Panc1 (cell line): Measurements from ENCODE around the gene KIF25. TPM values are rescaled to one million over a fixed set of nuclear protein-coding genes. Genes with fewer than 3 reads are reported as not detected.

ENCODE experiments used
- ATAC-seq: fragments of 200-7000 bp; cut with Tn5 transposase; 2 replicates; pipeline ENCODE4 v1.9.1; 2020; ENCODE audit warnings: mild to moderate bottlenecking, moderate library complexity
- BruUV-seq: library from RNA; stranded (reverse); fragments of 400-500 nt; replicated peaks from 2 replicates; lab custom pipeline; 2021; lab: Mats Ljungman, UMichigan
- CTCF ChIA-PET: fragments of 300-600 bp; sonication (Branson Sonifier 250); formaldehyde crosslinking; loops from one replicate; lab custom pipeline; 2022; ENCODE audit warnings: antibody characterized with exemption; lab: Charles Lee
- POLR2A ChIA-PET: fragments of 300-600 bp; sonication (Branson Sonifier 250); formaldehyde crosslinking; loops from one replicate; lab custom pipeline; 2022; ENCODE audit warnings: antibody characterized with exemption; lab: Charles Lee
- DNase-seq: peaks from one replicate; pipeline ENCODE4 v3.0.0-alpha.2; 2010; ENCODE audit warnings: low read depth, low spot score
- H3K27ac ChIP-seq: 2 replicates; pipeline ENCODE4 v1.5.1; 2011; ENCODE audit warnings: mild to moderate bottlenecking, low read length, inconsistent platforms
- H3K27me3 ChIP-seq: fragments of 200-500 bp; sonication (Bioruptor generic); 2 replicates; pipeline ENCODE4 v1.6.0; 2014; ENCODE audit warnings: low read length, inconsistent platforms; ENCODE audit not compliant: control insufficient read depth, insufficient read depth
- H3K36me3 ChIP-seq: fragments of 200-500 bp; sonication (Bioruptor generic); 2 replicates; pipeline ENCODE4 v1.5.1; 2014; ENCODE audit warnings: inconsistent platforms, mild to moderate bottlenecking, low read length, moderate library complexity; ENCODE audit not compliant: control insufficient read depth, insufficient read depth
- H3K4me1 ChIP-seq: 2 replicates; pipeline ENCODE4 v1.5.1; 2011; ENCODE audit warnings: inconsistent platforms, mild to moderate bottlenecking, low read length, moderate library complexity; ENCODE audit not compliant: control insufficient read depth, insufficient read depth
- H3K4me3 ChIP-seq, 2 experiments: 2 replicates each; pipeline ENCODE4 v1.5.1; 2011 to 2012; ENCODE audit warnings: low read depth in 2 of 2, low read length in 2 of 2, mild to moderate bottlenecking in 2 of 2, inconsistent platforms in 1 of 2, moderate library complexity in 1 of 2
- H3K9me3 ChIP-seq: fragments of 200-500 bp; sonication (Bioruptor generic); 2 replicates; pipeline ENCODE4 v1.5.1; 2014; ENCODE audit warnings: low read depth, mild to moderate bottlenecking, inconsistent platforms, low read length, moderate library complexity; ENCODE audit not compliant: control insufficient read depth, insufficient read depth
- POLR2AphosphoS5 ChIP-seq: IDR thresholded peaks from 2 replicates; pipeline ENCODE4 v1.6.1; 2012; ENCODE audit warnings: mild to moderate bottlenecking, low read depth, low read length, moderate library complexity
- SIN3A ChIP-seq: IDR thresholded peaks from 2 replicates; pipeline ENCODE4 v1.6.1; 2012; ENCODE audit warnings: low read depth, mild to moderate bottlenecking, low read length, moderate library complexity, borderline replicate concordance; ENCODE audit not compliant: insufficient read depth
- TCF7L2 ChIP-seq: IDR thresholded peaks from 2 replicates; pipeline ENCODE4 v1.6.1; 2011; ENCODE audit warnings: mild to moderate bottlenecking, low read depth, low read length, inconsistent platforms
- in situ Hi-C: cut with HindIII; loops from 2 replicates; pipeline ENCODE4 v1.10.0; 2016; ENCODE audit warnings: low sequenced_read_pairs, low pct_unique_long_range_greater_than_20kb
- intact Hi-C: fragments of 100-400 bp; cut with micrococcal nuclease; formaldehyde crosslinking; loops from one replicate; pipeline ENCODE4 v1.10.0; 2022; ENCODE audit not compliant: unreplicated experiment
- total RNA-seq: library from RNA; stranded (reverse); gene quantifications from one replicate; pipeline ENCODE4 v1.2.1, GENCODE V29; 2021; ENCODE audit not compliant: unreplicated experiment
- TF ChIP-seq, protein P1 (sequence below), 2 experiments: IDR thresholded peaks; 2 replicates each; pipeline ENCODE4 v1.6.1; 2011 to 2012; ENCODE audit warnings: low read depth in 2 of 2, control low read depth in 1 of 2, low read length in 1 of 2, mild to moderate bottlenecking in 1 of 2, moderate library complexity in 1 of 2; ENCODE audit not compliant: insufficient read depth in 1 of 2
- TF ChIP-seq, protein P2 (sequence below): fragments of 450-650 bp; IDR thresholded peaks from 2 replicates; pipeline ENCODE4 v1.5.1; 2017; ENCODE audit warnings: mild to moderate bottlenecking

The KIF25 gene
- total RNA-seq, 1 experiment from 2014 or later = 0.44 TPM

DNA sequence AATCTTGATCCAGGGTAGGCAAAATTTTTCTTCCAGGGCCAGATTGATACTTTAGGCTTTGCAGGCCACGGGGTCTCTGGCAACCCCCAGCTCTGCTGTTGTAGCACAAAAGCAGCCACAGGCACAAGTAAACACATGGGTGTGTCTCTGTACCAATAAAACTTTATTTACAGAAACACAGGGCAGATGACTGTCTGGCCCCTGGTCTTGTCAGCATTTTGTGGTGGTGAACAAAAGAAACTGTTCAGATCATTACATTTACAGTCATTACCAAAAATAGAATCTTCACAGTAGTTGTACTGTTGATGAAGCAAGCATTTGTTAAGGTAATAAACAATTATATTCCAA lies 45.0 kb upstream of the KIF25 start:
- DNase-seq = no peak
- no peak overlapping the region for H3K27ac ChIP-seq
- peaks cover 20% of the 10 kb centered on the region for H3K36me3 ChIP-seq
- ChIA-PET POLR2A (no interaction called here), CTCF (no interaction called here)
- H3K4me3 ChIP-seq = no peak overlapping the region
- intact Hi-C loops (no loop called here), in situ Hi-C loops (no loop called here)
- TF ChIP-seq, protein P1, sequence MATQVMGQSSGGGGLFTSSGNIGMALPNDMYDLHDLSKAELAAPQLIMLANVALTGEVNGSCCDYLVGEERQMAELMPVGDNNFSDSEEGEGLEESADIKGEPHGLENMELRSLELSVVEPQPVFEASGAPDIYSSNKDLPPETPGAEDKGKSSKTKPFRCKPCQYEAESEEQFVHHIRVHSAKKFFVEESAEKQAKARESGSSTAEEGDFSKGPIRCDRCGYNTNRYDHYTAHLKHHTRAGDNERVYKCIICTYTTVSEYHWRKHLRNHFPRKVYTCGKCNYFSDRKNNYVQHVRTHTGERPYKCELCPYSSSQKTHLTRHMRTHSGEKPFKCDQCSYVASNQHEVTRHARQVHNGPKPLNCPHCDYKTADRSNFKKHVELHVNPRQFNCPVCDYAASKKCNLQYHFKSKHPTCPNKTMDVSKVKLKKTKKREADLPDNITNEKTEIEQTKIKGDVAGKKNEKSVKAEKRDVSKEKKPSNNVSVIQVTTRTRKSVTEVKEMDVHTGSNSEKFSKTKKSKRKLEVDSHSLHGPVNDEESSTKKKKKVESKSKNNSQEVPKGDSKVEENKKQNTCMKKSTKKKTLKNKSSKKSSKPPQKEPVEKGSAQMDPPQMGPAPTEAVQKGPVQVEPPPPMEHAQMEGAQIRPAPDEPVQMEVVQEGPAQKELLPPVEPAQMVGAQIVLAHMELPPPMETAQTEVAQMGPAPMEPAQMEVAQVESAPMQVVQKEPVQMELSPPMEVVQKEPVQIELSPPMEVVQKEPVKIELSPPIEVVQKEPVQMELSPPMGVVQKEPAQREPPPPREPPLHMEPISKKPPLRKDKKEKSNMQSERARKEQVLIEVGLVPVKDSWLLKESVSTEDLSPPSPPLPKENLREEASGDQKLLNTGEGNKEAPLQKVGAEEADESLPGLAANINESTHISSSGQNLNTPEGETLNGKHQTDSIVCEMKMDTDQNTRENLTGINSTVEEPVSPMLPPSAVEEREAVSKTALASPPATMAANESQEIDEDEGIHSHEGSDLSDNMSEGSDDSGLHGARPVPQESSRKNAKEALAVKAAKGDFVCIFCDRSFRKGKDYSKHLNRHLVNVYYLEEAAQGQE (IDR thresholded peaks at IDR 0.05; ENCODE audit: insufficient read depth in 1 of 2, low read depth in 2 of 2, low read length in 1 of 2) = no peak
- TF ChIP-seq POLR2AphosphoS5 (no peak), SIN3A (no peak), TCF7L2 (no peak)
- TF ChIP-seq, protein P2, sequence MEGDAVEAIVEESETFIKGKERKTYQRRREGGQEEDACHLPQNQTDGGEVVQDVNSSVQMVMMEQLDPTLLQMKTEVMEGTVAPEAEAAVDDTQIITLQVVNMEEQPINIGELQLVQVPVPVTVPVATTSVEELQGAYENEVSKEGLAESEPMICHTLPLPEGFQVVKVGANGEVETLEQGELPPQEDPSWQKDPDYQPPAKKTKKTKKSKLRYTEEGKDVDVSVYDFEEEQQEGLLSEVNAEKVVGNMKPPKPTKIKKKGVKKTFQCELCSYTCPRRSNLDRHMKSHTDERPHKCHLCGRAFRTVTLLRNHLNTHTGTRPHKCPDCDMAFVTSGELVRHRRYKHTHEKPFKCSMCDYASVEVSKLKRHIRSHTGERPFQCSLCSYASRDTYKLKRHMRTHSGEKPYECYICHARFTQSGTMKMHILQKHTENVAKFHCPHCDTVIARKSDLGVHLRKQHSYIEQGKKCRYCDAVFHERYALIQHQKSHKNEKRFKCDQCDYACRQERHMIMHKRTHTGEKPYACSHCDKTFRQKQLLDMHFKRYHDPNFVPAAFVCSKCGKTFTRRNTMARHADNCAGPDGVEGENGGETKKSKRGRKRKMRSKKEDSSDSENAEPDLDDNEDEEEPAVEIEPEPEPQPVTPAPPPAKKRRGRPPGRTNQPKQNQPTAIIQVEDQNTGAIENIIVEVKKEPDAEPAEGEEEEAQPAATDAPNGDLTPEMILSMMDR = no peak
- no peak for ATAC-seq
- H3K27me3 ChIP-seq = no peaks in the 10 kb centered on the region
- no TSS peak for BruUV-seq
- H3K9me3 ChIP-seq = no peaks in the 10 kb centered on the region
- H3K4me1 ChIP-seq = no peaks in the 10 kb centered on the region

DNA sequence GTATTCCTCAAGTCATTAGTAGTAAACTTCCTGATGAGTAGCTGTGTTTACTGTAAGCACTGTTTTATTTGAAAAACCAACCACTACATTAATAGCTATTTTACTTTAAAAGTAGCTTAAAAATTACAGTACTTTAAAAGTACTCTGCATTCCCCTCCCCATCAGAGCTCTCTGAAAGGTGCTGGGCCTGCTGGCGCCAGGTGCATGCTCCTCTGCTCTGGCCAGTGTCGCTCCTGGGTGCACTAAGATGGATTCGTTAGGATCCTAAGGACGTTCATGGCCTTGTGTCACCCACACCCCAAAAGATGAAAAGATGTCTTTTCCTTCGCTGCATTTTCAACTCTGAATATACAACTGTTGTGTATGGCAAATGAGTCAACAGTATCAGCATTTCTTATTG lies 43.9 kb upstream of the KIF25 start:
- Histone ChIP-seq H3K4me3 (no peak overlapping the region), H3K27me3 (no peaks in the 10 kb centered on the region), H3K9me3 (no peaks in the 10 kb centered on the region), H3K36me3 (peaks cover 10% of the 10 kb centered on the region), H3K4me1 (no peaks in the 10 kb centered on the region), H3K27ac (no peak overlapping the region)
- DNase-seq (no peak), ATAC-seq (no peak)
- no TSS peak for BruUV-seq
- ChIA-PET POLR2A (no interaction called here), CTCF (no interaction called here)
- intact Hi-C loops = no loop called here
- in situ Hi-C loops = no loop called here
- TF ChIP-seq TCF7L2 = no peak
- TF ChIP-seq, protein P2 = no peak
- TF ChIP-seq POLR2AphosphoS5 = no peak
